Thymus (tissue), 11 donors: Measurements from ENCODE around the gene AASS. TPM values are rescaled to one million over a fixed set of nuclear protein-coding genes. Genes with fewer than 3 reads are reported as not detected.
"Not testable (repeated sequence)": the region's sequence is repeated elsewhere in the genome, so short reads cannot be mapped to it uniquely, and the experiment has no call there.

Experiments used
- DNase-seq, 9 donors: peaks; one replicate each; pipeline ENCODE4 v3.0.0-alpha.2; 2013; ENCODE audit warnings: low spot score in 9 of 9, low read depth in 6 of 9, missing footprints in 1 of 9
- H3K27ac ChIP-seq, 2 donors: one replicate each; pipeline ENCODE4 v1.5.1; 2013; ENCODE audit warnings: control low read depth in 1 of 2, low read depth in 1 of 2, low read length in 1 of 2, mild to moderate bottlenecking in 1 of 2, moderate library complexity in 1 of 2
- H3K27me3 ChIP-seq, 2 donors: one replicate each; pipeline ENCODE4 v1.5.1; 2013; ENCODE audit warnings: low read length in 1 of 2; ENCODE audit not compliant: control insufficient read depth in 2 of 2, insufficient read depth in 1 of 2
- H3K36me3 ChIP-seq, 2 donors: one replicate each; pipeline ENCODE4 v1.5.1; 2013; ENCODE audit warnings: low read length in 1 of 2, mild to moderate bottlenecking in 1 of 2, moderate library complexity in 1 of 2; ENCODE audit not compliant: control insufficient read depth in 2 of 2, insufficient read depth in 2 of 2
- H3K4me1 ChIP-seq, 2 donors: one replicate each; pipeline ENCODE4 v1.5.1; 2013; ENCODE audit warnings: low read length in 2 of 2; ENCODE audit not compliant: control insufficient read depth in 2 of 2, insufficient read depth in 2 of 2
- H3K4me3 ChIP-seq, 2 donors: one replicate each; pipeline ENCODE4 v1.5.1; 2013; ENCODE audit warnings: low read length in 2 of 2, control low read depth in 1 of 2, mild to moderate bottlenecking in 1 of 2
- H3K9me3 ChIP-seq, 2 donors: one replicate each; pipeline ENCODE4 v1.5.1; 2013; ENCODE audit warnings: low read length in 1 of 2, mild to moderate bottlenecking in 1 of 2; ENCODE audit not compliant: control insufficient read depth in 2 of 2, insufficient read depth in 1 of 2
- WGBS: extraction: QIAGEN DNeasy Blood & Tissue Kit; methylation state at CpG from one replicate; pipeline ENCODE4 v1.1.7; 2013; 5-methylcytosine and 5-hydroxymethylcytosine counted together
- polyA plus RNA-seq: library from polyadenylated mRNA; stranded (reverse); fragments of 200-250 nt; gene quantifications from one replicate; pipeline ENCODE4 v1.2.3, GENCODE V29; 2013
- total RNA-seq: library from RNA; stranded (reverse); fragments of 120-200 nt; gene quantifications from one replicate; pipeline ENCODE4 v1.2.4, GENCODE V29; 2013
- donor health status: healthy.

AASS gene
- total and polyA plus RNA-seq, 2 donors = 2.5 to 6.7 TPM

DNA sequence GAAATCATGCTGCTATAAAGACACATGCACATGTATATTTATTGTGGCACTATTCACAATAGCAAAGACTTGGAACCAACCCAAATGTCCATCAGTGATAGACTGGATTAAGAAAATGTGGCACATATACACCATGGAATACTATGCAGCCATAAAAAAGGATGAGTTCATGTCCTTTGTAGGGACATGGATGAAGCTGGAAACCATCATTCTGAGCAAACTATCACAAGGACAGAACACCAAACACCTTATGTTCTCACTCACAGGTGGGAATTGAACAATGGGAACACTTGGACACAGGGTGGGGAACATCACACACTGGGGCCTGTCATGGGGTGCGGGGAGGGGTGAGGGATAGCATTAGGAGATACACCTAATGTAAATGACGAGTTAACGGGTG is 9.3 kb downstream of the AASS start:
- DNase-seq, H3K36me3 ChIP-seq, H3K4me1 ChIP-seq, H3K9me3 ChIP-seq, H3K27ac ChIP-seq, H3K27me3 ChIP-seq, H3K4me3 ChIP-seq: not testable (repeated sequence)
- 97% methylated on average over 3 of the region's 3 CpGs for WGBS

DNA sequence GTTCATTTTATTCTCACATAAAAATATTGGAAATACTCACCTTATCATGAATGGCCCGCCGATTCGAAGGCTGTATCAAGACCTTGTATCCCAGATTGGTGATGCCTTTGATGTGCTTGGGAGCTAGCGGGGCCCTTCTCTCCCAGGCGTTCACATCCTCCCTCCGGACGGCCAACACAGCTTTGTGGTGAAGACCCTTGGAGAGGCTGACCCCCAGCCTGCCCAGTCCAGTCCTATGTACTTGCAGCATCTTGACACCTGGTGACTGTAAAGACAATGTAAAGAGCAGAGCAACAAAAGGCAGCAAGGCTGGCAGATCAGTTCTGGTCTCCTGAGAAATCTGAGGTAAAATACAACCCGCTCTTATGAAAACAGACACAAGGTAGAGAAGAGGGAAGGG is 10.6 kb downstream of the AASS start:
- H3K27ac ChIP-seq = no peak overlapping the region
- no peak overlapping the region for H3K4me3 ChIP-seq
- no peak for DNase-seq
- no peaks in the 10 kb centered on the region for H3K36me3 ChIP-seq
- H3K9me3 ChIP-seq = no peaks in the 10 kb centered on the region
- H3K4me1 ChIP-seq = no peaks in the 10 kb centered on the region
- WGBS = 97% methylated on average over 8 of the region's 8 CpGs
- no peaks in the 10 kb centered on the region for H3K27me3 ChIP-seq

DNA sequence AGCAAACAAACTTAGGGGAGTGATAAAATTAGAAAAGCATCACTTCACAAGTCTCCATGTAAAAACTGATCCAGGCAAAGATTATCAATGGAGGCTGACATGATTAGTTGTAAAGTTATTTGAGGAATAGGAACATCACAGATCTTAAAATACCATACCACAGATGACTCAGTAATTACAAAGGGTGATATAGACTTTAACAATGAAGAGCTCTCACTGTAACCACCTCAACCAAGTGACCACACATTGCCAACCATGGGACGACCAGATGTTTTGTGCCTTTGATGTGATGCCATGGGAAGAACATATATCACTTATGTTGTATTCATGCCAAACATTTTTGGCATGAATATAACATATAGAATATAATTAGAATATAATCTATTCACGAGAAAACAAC is 11.7 kb downstream of the AASS start:
- no peak overlapping the region for H3K27ac ChIP-seq
- no peaks in the 10 kb centered on the region for H3K27me3 ChIP-seq
- no peaks in the 10 kb centered on the region for H3K4me1 ChIP-seq
- H3K36me3 ChIP-seq = no peaks in the 10 kb centered on the region
- DNase-seq = no peak
- 91% methylated on average over 2 of the region's 2 CpGs for WGBS
- no peak overlapping the region for H3K4me3 ChIP-seq
- no peaks in the 10 kb centered on the region for H3K9me3 ChIP-seq

DNA sequence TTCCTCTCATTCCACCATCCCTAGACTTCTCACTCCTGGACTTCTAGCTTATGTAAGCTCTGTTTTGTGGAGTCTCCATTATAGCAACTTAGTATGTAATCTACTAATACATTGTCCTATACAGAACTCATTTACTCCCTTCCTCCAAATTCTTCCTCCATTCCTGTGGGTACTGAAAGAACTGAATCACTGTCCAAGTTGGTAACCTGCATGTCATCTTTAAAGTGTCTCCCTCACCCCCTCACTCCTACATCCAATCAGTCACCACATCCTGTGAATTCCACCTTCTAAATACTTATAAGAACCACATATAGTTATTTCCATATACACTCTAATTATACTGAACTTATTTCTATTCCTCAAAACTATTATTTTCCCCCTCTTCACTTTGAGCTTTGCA is 20.3 kb downstream of the AASS start:
- H3K4me3 ChIP-seq = no peak overlapping the region
- no peaks in the 10 kb centered on the region for H3K36me3 ChIP-seq
- H3K27me3 ChIP-seq = no peaks in the 10 kb centered on the region
- no peaks in the 10 kb centered on the region for H3K4me1 ChIP-seq
- H3K27ac ChIP-seq = no peak overlapping the region
- DNase-seq = no peak
- no peaks in the 10 kb centered on the region for H3K9me3 ChIP-seq

DNA sequence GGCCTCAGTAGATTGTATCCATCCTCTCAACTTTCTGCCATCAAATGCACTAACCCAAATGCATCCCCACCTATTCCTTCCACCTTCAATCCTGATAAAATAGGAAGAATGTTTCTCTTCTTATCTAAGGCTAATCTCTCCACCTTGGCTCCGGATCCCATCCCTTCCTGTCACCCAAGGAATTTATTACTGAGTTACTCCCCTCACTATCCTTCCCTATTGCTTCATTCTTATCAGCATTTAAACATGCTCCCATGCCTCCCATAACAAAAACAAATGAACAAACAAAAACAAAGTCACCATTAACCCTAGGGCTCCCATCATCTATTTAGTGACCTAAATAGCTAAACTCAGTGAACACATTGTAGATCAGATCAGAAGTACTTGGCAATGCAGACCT is 25.3 kb downstream of the AASS start:
- Histone ChIP-seq H3K9me3 (no peaks in the 10 kb centered on the region), H3K27me3 (no peaks in the 10 kb centered on the region), H3K4me1 (no peaks in the 10 kb centered on the region), H3K36me3 (no peaks in the 10 kb centered on the region), H3K27ac (no peak overlapping the region), H3K4me3 (no peak overlapping the region)
- WGBS = 84% methylated on average over 1 of the region's 1 CpG
- DNase-seq = no peak

DNA sequence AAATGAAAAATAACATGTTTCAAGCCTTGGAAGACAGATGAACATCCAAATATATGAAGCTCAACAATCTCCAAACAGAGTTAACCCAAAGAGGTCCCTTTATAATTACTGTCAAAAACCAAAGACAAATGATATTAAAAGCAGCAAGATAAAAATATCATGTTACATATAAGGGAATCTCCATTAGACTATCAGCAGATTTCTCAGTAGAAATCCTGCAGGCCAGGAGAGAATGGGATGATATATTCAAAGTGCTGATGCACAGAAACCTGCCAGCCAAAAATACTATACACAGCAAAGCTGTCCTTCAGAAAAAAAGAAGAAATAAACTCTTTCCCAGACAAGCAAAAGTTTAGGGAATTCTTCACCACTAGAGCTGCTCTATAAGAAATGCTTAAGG is 41.0 kb downstream of the AASS start:
- no peaks in the 10 kb centered on the region for H3K9me3 ChIP-seq
- H3K27ac ChIP-seq = no peak overlapping the region
- H3K4me1 ChIP-seq = no peaks in the 10 kb centered on the region
- H3K36me3 ChIP-seq = no peaks in the 10 kb centered on the region
- no peak overlapping the region for H3K4me3 ChIP-seq
- no peak for DNase-seq
- H3K27me3 ChIP-seq = no peaks in the 10 kb centered on the region

DNA sequence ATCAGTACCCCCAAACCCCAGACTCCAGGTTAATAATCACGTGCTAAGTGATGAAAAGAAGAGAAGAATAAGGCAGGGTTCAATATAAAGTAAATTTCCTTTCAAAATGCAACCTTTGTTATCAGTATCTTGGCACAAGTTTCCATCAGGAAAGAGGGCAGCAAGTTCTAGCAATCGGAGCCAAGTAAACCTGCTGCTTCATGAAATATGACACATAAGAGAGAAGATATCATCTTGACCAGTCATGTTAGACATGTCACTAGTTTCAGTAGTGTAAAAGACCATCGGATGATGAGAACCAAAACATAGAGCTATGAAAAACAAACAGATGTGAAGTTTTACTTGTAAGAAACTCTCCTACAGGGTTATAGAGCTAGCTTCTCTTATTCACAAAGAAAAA is 44.0 kb downstream of the AASS start:
- H3K9me3 ChIP-seq = no peaks in the 10 kb centered on the region
- H3K4me1 ChIP-seq = no peaks in the 10 kb centered on the region
- no peaks in the 10 kb centered on the region for H3K36me3 ChIP-seq
- no peaks in the 10 kb centered on the region for H3K27me3 ChIP-seq
- H3K4me3 ChIP-seq = no peak overlapping the region
- WGBS = 90% methylated on average over 3 of the region's 3 CpGs
- no peak overlapping the region for H3K27ac ChIP-seq
- DNase-seq = no peak

DNA sequence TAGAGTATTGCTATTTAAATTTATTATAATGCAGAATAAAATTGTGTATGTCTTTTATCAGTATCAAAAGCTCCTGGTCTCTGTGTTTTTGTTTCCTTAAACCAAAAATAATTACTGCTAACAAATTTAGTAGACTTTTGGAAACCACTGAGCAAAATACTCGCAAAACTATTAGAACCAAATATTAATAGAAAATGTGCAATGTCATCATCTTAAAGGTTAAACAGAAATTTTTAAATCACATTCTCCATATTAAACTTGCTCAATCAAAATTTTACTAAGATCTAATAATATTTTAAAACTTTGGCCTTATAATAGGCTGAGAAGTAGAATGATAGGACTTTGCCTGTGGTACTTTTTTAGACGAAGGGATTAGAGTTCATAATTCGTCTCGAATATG is 48.4 kb downstream of the AASS start:
- H3K27me3 ChIP-seq = no peaks in the 10 kb centered on the region
- no peak for DNase-seq
- 72% methylated on average over 4 of the region's 4 CpGs for WGBS
- H3K4me1 ChIP-seq = no peaks in the 10 kb centered on the region
- no peak overlapping the region for H3K27ac ChIP-seq
- no peaks in the 10 kb centered on the region for H3K36me3 ChIP-seq
- no peaks in the 10 kb centered on the region for H3K9me3 ChIP-seq
- no peak overlapping the region for H3K4me3 ChIP-seq

DNA sequence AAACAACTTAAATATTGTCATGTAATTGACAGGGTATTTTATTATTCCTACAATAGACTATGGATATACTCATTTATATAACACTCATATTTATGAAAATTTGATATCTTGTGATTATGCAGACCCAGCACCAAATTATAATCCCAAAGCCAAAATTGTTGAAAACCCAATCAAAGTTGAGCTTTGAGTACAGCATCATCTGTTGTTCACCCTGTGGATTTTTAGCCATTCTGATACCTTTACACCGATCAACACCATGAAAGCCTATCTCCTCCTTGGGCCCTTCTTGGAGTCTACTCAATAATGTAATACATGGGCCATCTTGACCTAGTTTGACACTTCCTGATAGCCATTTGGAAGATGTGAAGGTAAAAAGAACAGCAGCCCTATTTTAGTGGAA is 49.5 kb downstream of the AASS start:
- Histone ChIP-seq H3K9me3 (no peaks in the 10 kb centered on the region), H3K4me3 (no peak overlapping the region)
- WGBS = 96% methylated on average over 1 of the region's 1 CpG

More for the DNA sequence above, 49.5 kb downstream of the AASS start:
- Histone ChIP-seq H3K36me3 (no peaks in the 10 kb centered on the region), H3K27ac (no peak overlapping the region), H3K27me3 (no peaks in the 10 kb centered on the region), H3K4me1 (no peaks in the 10 kb centered on the region)
- no peak for DNase-seq
